ENCODE measurements around the gene FIGN. TPM values are rescaled to one million over a fixed set of nuclear protein-coding genes. Genes with fewer than 3 reads are reported as not detected.

The FIGN gene
- total RNA-seq, 1 donor from 2014 or later = 12.1 TPM

GRCh38 chr2:163572850-163573249, 163.0 kb downstream of the FIGN start:
- Mint-ChIP-seq H3K36me3 (ENCODE audit: low read depth) (no peaks in the 10 kb centered on the region), H3K4me3 (ENCODE audit: unreplicated experiment) (no peak overlapping the region), H3K9me3 (ENCODE audit: low read depth) (no peaks in the 10 kb centered on the region), H3K27me3 (ENCODE audit: low read depth) (no peaks in the 10 kb centered on the region), H3K4me1 (ENCODE audit: low read depth) (no peaks in the 10 kb centered on the region), H3K27ac (ENCODE audit: unreplicated experiment) (no peak overlapping the region)
- DNase-seq (ENCODE audit: low spot score) = no peak
- no peak for TF ChIP-seq CTCF (IDR thresholded peaks at IDR 0.05)

- no peak for TF ChIP-seq CTCF (IDR thresholded peaks at IDR 0.05)
- DNase-seq (ENCODE audit: low spot score) = no peak
- Mint-ChIP-seq H3K4me3 (ENCODE audit: unreplicated experiment) (no peak overlapping the region), H3K36me3 (ENCODE audit: low read depth) (no peaks in the 10 kb centered on the region), H3K4me1 (ENCODE audit: low read depth) (no peaks in the 10 kb centered on the region), H3K9me3 (ENCODE audit: low read depth) (no peaks in the 10 kb centered on the region), H3K27ac (ENCODE audit: unreplicated experiment) (no peak overlapping the region), H3K27me3 (ENCODE audit: low read depth) (no peaks in the 10 kb centered on the region)
These were observed 164.2 kb downstream of the FIGN start for GRCh38 chr2:163571423-163572102.

- no peaks in the 10 kb centered on the region for H3K27me3 Mint-ChIP-seq (ENCODE audit: low read depth)
- H3K9me3 Mint-ChIP-seq (ENCODE audit: low read depth) = no peaks in the 10 kb centered on the region
- H3K4me3 Mint-ChIP-seq (ENCODE audit: unreplicated experiment) = no peak overlapping the region
- no peak for DNase-seq (ENCODE audit: low spot score)
- H3K36me3 Mint-ChIP-seq (ENCODE audit: low read depth) = no peaks in the 10 kb centered on the region
- no peak for TF ChIP-seq CTCF (IDR thresholded peaks at IDR 0.05)
- H3K27ac Mint-ChIP-seq (ENCODE audit: unreplicated experiment) = no peak overlapping the region
- no peaks in the 10 kb centered on the region for H3K4me1 Mint-ChIP-seq (ENCODE audit: low read depth)
These were observed 165.4 kb downstream of the FIGN start for GRCh38 chr2:163570391-163570790.

GRCh38 chr2:163565192-163565591, 170.6 kb downstream of the FIGN start:
- no peak overlapping the region for H3K4me3 Mint-ChIP-seq (ENCODE audit: unreplicated experiment)
- no peak overlapping the region for H3K27ac Mint-ChIP-seq (ENCODE audit: unreplicated experiment)
- no peak for DNase-seq (ENCODE audit: low spot score)
- no peaks in the 10 kb centered on the region for H3K9me3 Mint-ChIP-seq (ENCODE audit: low read depth)
- no peaks in the 10 kb centered on the region for H3K4me1 Mint-ChIP-seq (ENCODE audit: low read depth)
- H3K27me3 Mint-ChIP-seq (ENCODE audit: low read depth) = no peaks in the 10 kb centered on the region
- no peak for TF ChIP-seq CTCF (IDR thresholded peaks at IDR 0.05)
- no peaks in the 10 kb centered on the region for H3K36me3 Mint-ChIP-seq (ENCODE audit: low read depth)

- Mint-ChIP-seq H3K27ac (ENCODE audit: unreplicated experiment) (no peak overlapping the region), H3K4me3 (ENCODE audit: unreplicated experiment) (no peak overlapping the region), H3K4me1 (ENCODE audit: low read depth) (no peaks in the 10 kb centered on the region), H3K27me3 (ENCODE audit: low read depth) (no peaks in the 10 kb centered on the region), H3K36me3 (ENCODE audit: low read depth) (no peaks in the 10 kb centered on the region), H3K9me3 (ENCODE audit: low read depth) (no peaks in the 10 kb centered on the region)
- no peak for TF ChIP-seq CTCF (IDR thresholded peaks at IDR 0.05)
- DNase-seq (ENCODE audit: low spot score) = no peak
These were observed 171.6 kb downstream of the FIGN start for GRCh38 chr2:163564236-163564635.
